NT2/D1 (cell line): ENCODE measurements around the gene MMP11.

Source experiments
- YY1 ChIP-seq: IDR thresholded peaks from 2 replicates; pipeline ENCODE4 v1.6.1; 2011; ENCODE audit not compliant: insufficient read length, insufficient read depth
- ZNF274 ChIP-seq: IDR thresholded peaks from 2 replicates; pipeline ENCODE4 v1.6.1; 2011; ENCODE audit warnings: mild to moderate bottlenecking, low read depth, low read length

DNA sequence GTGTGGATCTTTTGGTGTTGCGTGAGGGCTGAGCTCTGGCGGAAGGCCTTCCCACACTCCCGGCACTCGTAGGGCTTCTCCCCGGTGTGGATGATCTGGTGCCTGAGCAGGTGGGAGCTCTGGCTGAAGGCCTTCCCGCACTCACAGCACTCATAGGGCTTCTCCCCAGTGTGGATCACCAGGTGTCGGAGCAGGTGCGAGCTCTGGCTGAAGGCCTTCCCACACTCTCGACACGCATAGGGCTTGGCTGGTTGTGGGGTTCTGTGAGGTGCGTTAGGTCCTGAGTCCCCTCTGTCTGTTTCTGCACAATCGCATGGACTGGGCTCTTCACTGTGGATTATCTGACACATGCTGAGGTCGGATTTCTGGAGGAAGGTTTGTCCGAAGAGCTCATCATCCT lies 28.2 kb upstream of the MMP11 start:
- TF ChIP-seq ZNF274 (no peak), YY1 (no peak)
